PC-9 (cell line): ENCODE results near the gene IL2RA. TPM values are rescaled to one million over a fixed set of nuclear protein-coding genes. Genes with fewer than 3 reads are reported as not detected.

ENCODE experiments used
- BruUV-seq: library from RNA; stranded (reverse); fragments of 400-500 nt; replicated peaks from 2 replicates; lab custom pipeline; 2021; lab: Mats Ljungman, UMichigan
- CTCF ChIA-PET: fragments of 300-600 bp; sonication (Branson Sonifier 250); formaldehyde crosslinking; loops from one replicate; lab custom pipeline; 2022; ENCODE audit warnings: antibody characterized with exemption; lab: Charles Lee
- POLR2A ChIA-PET: fragments of 300-600 bp; sonication (Branson Sonifier 250); formaldehyde crosslinking; loops from one replicate; lab custom pipeline; 2022; ENCODE audit warnings: antibody characterized with exemption; ENCODE audit not compliant: unreplicated experiment; lab: Charles Lee
- DNase-seq, 2 experiments: peaks; one replicate each; pipeline versions ENCODE4 v3.0.0 to v3.0.0-alpha.2; 2015 to 2022; ENCODE audit warnings: mixed read lengths in 1 of 2
- H2AFZ ChIP-seq: fragments of 200-600 bp; sonication (generic); 2 replicates; pipeline ENCODE4 v1.8.1; 2017; ENCODE audit warnings: antibody characterized with exemption
- H3F3A ChIP-seq: fragments of 200-600 bp; sonication (generic); 2 replicates; pipeline ENCODE4 v1.8.1; 2017; ENCODE audit warnings: antibody characterized with exemption, mild to moderate bottlenecking, low read depth; ENCODE audit not compliant: insufficient read depth
- H3K27ac ChIP-seq: fragments of 200-600 bp; sonication (generic); 2 replicates; pipeline ENCODE4 v1.6.1; 2016; ENCODE audit warnings: mixed run types
- H3K27me3 ChIP-seq: fragments of 200-600 bp; sonication (generic); 2 replicates; pipeline ENCODE4 v1.6.1; 2016; ENCODE audit warnings: low read depth, mixed run types; ENCODE audit not compliant: insufficient read depth
- H3K36me3 ChIP-seq: fragments of 200-600 bp; sonication (generic); 2 replicates; pipeline ENCODE4 v1.6.1; 2016; ENCODE audit warnings: low read depth, mixed run types
- H3K4me1 ChIP-seq: fragments of 200-600 bp; sonication (generic); replicated peaks from 2 replicates; pipeline ENCODE4 v1.6.1; 2016; ENCODE audit warnings: mixed run types; ENCODE audit not compliant: insufficient read depth
- H3K4me2 ChIP-seq: fragments of 200-600 bp; sonication (generic); 2 replicates; pipeline ENCODE4 v1.6.1; 2017; ENCODE audit warnings: mixed run types
- H3K4me3 ChIP-seq: fragments of 200-600 bp; sonication (generic); 2 replicates; pipeline ENCODE4 v1.6.1; 2016; ENCODE audit warnings: mixed run types
- H3K79me2 ChIP-seq: fragments of 200-600 bp; sonication (generic); 2 replicates; pipeline ENCODE4 v1.6.1; 2017; ENCODE audit warnings: low read depth, mixed run types
- H3K9me2 ChIP-seq: fragments of 200-600 bp; sonication (generic); 2 replicates; pipeline ENCODE4 v1.8.1; 2017; ENCODE audit warnings: mild to moderate bottlenecking; ENCODE audit not compliant: insufficient read depth
- H3K9me3 ChIP-seq: fragments of 200-600 bp; sonication (generic); 2 replicates; pipeline ENCODE4 v1.8.1; 2016; ENCODE audit warnings: low read depth; ENCODE audit not compliant: insufficient read depth
- H4K20me1 ChIP-seq: fragments of 200-600 bp; sonication (generic); 2 replicates; pipeline ENCODE4 v1.8.1; 2017; ENCODE audit not compliant: insufficient read depth
- EZH2 ChIP-seq: fragments of 200-600 bp; sonication (generic); IDR thresholded peaks from 2 replicates; pipeline ENCODE4 v1.8.0; 2017; ENCODE audit warnings: antibody characterized with exemption, low read depth
- intact Hi-C: fragments of 100-400 bp; cut with micrococcal nuclease; formaldehyde crosslinking; loops from one replicate; pipeline ENCODE4 v1.10.0; 2022; ENCODE audit not compliant: unreplicated experiment
- total RNA-seq: library from RNA; stranded (reverse); gene quantifications from 2 replicates; pipeline ENCODE4 v1.2.3, GENCODE V29; 2021
- TF ChIP-seq, protein P1 (sequence below): fragments of 200-600 bp; sonication (generic); conservative IDR thresholded peaks from 2 replicates; pipeline ENCODE4 v1.6.1; 2017; ENCODE audit warnings: mixed run types, antibody characterized with exemption, mild to moderate bottlenecking, moderate library complexity

IL2RA gene
- total RNA-seq, 1 experiment from 2014 or later: not detected

DNA sequence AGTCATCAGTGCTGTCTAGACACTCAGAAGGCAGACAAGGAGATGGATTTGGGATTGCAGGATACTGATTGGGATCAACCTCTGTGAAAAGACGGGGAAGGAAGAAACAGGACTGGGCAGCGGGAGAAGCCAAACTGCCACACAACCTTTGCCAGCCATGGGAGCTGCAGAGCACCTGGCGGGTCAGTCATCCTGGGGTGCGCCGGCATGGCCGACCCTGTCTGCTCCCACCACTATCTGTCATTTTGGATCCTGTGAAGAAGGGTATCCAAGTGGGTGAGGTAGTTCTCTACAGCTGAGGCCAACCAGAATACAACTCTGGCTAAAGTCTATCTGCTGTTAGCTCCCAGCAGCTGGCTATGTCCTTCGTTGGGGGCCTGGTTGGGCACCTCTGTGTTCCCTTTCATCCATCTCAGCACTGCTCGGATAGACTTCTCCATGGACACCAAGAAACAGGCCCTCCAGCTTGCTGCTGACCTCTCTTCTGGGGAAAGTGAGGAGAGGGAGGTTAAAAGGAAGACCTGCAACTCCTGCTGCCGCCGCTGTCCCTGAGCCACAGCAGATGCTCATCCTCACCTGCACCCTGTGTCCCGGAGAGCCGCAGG lies 15.0 kb upstream of the IL2RA start:
- no peaks in the 10 kb centered on the region for H3K4me1 ChIP-seq
- H3F3A ChIP-seq: no peaks in the 10 kb centered on the region
- H3K36me3 ChIP-seq: no peaks in the 10 kb centered on the region
- TF ChIP-seq, protein P1, sequence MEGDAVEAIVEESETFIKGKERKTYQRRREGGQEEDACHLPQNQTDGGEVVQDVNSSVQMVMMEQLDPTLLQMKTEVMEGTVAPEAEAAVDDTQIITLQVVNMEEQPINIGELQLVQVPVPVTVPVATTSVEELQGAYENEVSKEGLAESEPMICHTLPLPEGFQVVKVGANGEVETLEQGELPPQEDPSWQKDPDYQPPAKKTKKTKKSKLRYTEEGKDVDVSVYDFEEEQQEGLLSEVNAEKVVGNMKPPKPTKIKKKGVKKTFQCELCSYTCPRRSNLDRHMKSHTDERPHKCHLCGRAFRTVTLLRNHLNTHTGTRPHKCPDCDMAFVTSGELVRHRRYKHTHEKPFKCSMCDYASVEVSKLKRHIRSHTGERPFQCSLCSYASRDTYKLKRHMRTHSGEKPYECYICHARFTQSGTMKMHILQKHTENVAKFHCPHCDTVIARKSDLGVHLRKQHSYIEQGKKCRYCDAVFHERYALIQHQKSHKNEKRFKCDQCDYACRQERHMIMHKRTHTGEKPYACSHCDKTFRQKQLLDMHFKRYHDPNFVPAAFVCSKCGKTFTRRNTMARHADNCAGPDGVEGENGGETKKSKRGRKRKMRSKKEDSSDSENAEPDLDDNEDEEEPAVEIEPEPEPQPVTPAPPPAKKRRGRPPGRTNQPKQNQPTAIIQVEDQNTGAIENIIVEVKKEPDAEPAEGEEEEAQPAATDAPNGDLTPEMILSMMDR: no peak
- TF ChIP-seq EZH2: no peak
- no peak for DNase-seq
- no peak overlapping the region for H3K4me2 ChIP-seq
- H3K79me2 ChIP-seq: no peaks in the 10 kb centered on the region
- no peak overlapping the region for H3K27ac ChIP-seq
- no TSS peak for BruUV-seq
- H4K20me1 ChIP-seq: no peaks in the 10 kb centered on the region
- H3K27me3 ChIP-seq: peaks cover 25% of the 10 kb centered on the region; the same call in 1 of the 2 replicates
- ChIA-PET CTCF (interaction anchor here (0.9 kb wide), 1 partner anchor 14 kb away, joined by 15 read pairs; no protein-coding TSS in a partner anchor), POLR2A (no interaction called here)
- no peaks in the 10 kb centered on the region for H3K9me3 ChIP-seq
- H3K9me2 ChIP-seq: no peaks in the 10 kb centered on the region
- intact Hi-C loops: no loop called here
- H2AFZ ChIP-seq: no peak overlapping the region
- no peak overlapping the region for H3K4me3 ChIP-seq

DNA sequence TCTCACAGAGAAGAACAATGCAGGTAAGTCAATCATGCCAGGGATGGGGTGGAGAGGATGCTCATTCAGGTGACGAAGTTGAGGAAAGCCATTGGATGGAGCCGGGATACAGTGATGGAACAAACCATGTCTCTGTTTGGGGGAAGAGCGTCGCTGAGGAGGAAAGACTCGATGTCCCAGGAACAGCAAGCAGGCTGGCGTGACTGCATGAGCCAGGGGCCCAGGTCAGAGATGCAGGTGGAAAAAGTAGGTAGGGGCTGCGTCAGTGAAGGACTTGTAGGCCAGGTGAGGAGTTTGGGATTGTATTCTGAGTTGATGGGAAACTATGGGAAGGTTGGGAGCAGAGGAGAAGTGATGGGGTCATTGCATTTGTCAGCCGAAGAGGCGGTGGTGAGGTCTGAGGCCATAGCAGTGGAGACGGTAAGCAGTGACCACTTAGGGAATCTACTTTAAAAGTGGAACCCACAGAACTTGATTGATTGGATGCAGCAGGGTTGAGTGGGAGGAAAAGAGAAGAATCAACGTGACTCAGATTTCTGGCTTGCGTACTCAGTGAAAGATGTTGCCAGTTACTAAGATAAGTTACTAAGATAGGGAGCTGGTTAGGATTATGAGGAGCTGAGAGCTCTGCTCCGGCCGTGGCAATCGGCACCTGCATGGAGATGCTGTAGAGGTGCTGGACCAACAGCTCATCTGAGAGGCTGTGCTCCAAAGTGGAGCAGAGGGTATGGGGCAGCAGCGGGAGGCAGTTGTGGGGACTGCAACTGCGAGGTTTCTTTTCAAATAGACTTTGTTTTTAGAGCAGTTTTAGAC lies 12.5 kb upstream of the IL2RA start:
- DNase-seq: no peak
- H3K4me2 ChIP-seq: no peak overlapping the region

DNA sequence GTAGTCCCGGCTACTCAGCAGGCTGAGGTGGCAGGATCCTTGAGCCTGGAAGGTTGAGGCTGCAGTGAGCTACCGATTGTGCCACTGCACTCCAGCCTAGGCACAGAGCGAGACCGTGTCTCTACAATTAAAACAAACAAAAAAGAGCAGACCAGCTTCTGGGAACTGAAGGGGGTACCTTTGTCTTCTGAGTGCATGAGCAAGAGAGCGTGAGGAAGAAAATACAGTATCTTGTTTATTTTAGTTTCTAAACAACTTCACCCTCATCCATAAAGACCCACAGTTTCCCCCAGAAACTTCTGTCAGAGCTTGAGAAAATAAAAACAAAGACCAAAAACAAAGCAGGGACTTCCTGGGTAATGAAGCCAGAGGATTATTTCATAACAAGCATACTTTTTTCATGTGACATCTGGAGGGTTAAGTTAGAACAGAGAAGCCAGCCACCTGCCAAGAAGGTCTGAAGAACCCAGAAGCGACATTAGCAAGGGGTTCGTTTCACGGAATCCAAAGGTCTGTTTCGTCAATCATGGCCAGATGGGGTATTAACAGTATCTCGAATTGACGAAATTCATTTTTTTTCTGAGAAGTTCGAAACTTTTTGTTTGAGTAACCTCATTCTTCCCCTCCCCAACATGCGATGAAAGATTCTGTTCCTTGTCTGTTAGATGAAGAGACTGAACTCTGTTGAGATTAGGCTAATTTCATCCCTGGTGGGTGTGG lies 10.2 kb upstream of the IL2RA start:
- Histone ChIP-seq H3K4me3 (no peak overlapping the region), H3K9me2 (no peaks in the 10 kb centered on the region), H3F3A (no peaks in the 10 kb centered on the region), H3K4me2 (no peak overlapping the region), H3K27me3 (peaks cover 25% of the 10 kb centered on the region; the same call in 1 of the 2 replicates), H2AFZ (no peak overlapping the region), H3K9me3 (no peaks in the 10 kb centered on the region), H3K36me3 (no peaks in the 10 kb centered on the region), H3K27ac (no peak overlapping the region), H3K79me2 (no peaks in the 10 kb centered on the region), H4K20me1 (no peaks in the 10 kb centered on the region), H3K4me1 (no peaks in the 10 kb centered on the region)
- ChIA-PET POLR2A (no interaction called here), CTCF (no interaction called here)
- no TSS peak for BruUV-seq
- TF ChIP-seq EZH2: no peak
- TF ChIP-seq, protein P1: no peak
- intact Hi-C loops: no loop called here
- DNase-seq: no peak

More for the DNA sequence above, 12.5 kb upstream of the IL2RA start:
- Histone ChIP-seq H3K9me3 (no peaks in the 10 kb centered on the region), H3K4me1 (no peaks in the 10 kb centered on the region), H4K20me1 (no peaks in the 10 kb centered on the region), H3F3A (no peaks in the 10 kb centered on the region), H3K79me2 (no peaks in the 10 kb centered on the region), H3K27ac (no peak overlapping the region), H3K9me2 (no peaks in the 10 kb centered on the region), H3K4me3 (no peak overlapping the region), H2AFZ (no peak overlapping the region), H3K36me3 (no peaks in the 10 kb centered on the region), H3K27me3 (peaks cover 25% of the 10 kb centered on the region; the same call in 1 of the 2 replicates)
- BruUV-seq: no TSS peak
- ChIA-PET POLR2A (interaction anchor here (0.5 kb wide), 1 partner anchor 127 kb away, joined by 5 read pairs; no protein-coding TSS in a partner anchor), CTCF (no interaction called here)
- TF ChIP-seq EZH2: no peak
- TF ChIP-seq, protein P1: no peak
- intact Hi-C loops: no loop called here
